Measurements from ENCODE around the gene KRT75.

The KRT75 gene

DNA sequence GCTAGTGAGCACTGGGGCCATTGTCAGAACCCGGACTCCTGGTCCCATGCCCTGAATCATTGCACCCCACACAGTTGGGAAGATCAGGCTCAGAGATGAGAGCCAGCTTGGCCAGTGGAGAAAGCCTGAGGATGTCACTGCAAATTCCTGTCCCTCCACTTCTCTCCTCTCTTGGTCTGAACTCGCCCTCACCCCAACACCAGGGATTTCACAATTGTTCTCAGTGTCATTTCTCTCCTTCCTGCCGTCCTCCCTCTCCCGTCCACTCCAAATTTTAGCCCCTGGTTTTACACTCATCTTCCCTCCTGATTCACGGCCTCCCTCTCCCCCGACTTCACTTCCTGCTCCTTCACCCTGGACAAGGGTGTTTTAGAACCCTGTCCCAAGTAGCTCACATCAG, 11.1 kb downstream of the KRT75 start:
- DNase-seq (ENCODE audit: insufficient read length, low spot score) (no peak), FAIRE-seq (no peak)
- TF ChIP-seq POLR2AphosphoS5 (IDR thresholded peaks at IDR 0.05; ENCODE audit: low read depth, low read length) (no peak), POU2F2 (IDR thresholded peaks at IDR 0.05; ENCODE audit: low read depth, low read length) (no peak), POLR2A (IDR thresholded peaks at IDR 0.05; ENCODE audit: low read depth, low read length) (no peak), PAX5 (IDR thresholded peaks at IDR 0.05; ENCODE audit: insufficient read depth, low read length, severe bottlenecking) (no peak), TAF1 (IDR thresholded peaks at IDR 0.05; ENCODE audit: low read depth, low read length) (no peak), SPI1 (IDR thresholded peaks at IDR 0.05; ENCODE audit: low read depth, low read length) (no peak)

DNA sequence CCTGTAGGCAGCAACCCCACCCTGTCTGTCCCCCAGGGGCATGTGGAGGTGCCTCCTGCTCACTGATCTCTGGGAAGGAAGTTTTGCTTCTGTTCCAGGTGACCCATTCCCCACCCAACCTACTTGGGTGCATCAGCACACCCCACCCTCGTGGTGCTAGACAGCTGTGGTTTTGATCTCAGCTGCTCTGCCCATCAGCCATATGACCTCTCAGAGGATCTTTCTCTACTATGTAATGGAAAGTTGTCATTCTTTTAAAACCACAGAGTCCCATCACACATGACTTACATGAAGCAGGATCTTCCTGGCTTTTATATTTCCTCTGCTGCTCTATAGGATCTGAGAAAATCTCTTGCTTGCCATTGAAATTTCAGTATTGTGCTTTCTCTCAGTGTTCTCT, 14.5 kb downstream of the KRT75 start:
- FAIRE-seq (no peak), DNase-seq (ENCODE audit: insufficient read length, low spot score) (no peak)
- TF ChIP-seq POU2F2 (IDR thresholded peaks at IDR 0.05; ENCODE audit: low read depth, low read length) = no peak
- TF ChIP-seq TAF1 (IDR thresholded peaks at IDR 0.05; ENCODE audit: low read depth, low read length) = no peak
- no peak for TF ChIP-seq POLR2A (IDR thresholded peaks at IDR 0.05; ENCODE audit: low read depth, low read length)
- TF ChIP-seq SPI1 (IDR thresholded peaks at IDR 0.05; ENCODE audit: low read depth, low read length) = no peak
- no peak for TF ChIP-seq POLR2AphosphoS5 (IDR thresholded peaks at IDR 0.05; ENCODE audit: low read depth, low read length)
- no peak for TF ChIP-seq PAX5 (IDR thresholded peaks at IDR 0.05; ENCODE audit: insufficient read depth, low read length, severe bottlenecking)

DNA sequence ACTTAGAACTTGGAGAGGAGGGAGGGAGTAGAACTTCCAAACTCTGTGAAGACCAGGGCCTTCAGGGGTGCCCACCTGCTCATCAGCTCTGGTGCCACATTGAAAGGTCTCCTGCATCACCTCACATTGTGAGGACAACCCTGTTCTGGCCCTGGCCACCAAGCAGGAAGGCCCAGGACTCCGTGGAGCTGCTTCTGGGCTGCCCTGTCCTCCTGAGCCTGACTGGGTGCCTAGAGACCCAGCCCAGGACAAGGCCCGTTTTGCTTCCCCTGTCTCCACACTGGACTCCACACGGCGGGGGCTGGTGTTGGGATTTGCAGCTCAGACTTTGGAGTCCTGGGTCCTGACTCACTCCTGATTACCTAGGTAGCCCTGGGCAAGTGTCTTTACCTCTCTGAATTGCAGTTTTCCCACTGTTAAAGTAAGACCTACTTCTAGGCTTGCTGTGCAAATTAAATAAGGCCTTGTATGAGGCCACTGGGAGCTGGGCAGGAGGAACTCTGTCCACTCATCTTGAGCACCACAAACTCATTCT, 15.5 kb downstream of the KRT75 start:
- FAIRE-seq (no peak), DNase-seq (ENCODE audit: insufficient read length, low spot score) (no peak)
- TF ChIP-seq POU2F2 (IDR thresholded peaks at IDR 0.05; ENCODE audit: low read depth, low read length) (no peak), PAX5 (IDR thresholded peaks at IDR 0.05; ENCODE audit: insufficient read depth, low read length, severe bottlenecking) (no peak), TAF1 (IDR thresholded peaks at IDR 0.05; ENCODE audit: low read depth, low read length) (no peak), POLR2AphosphoS5 (IDR thresholded peaks at IDR 0.05; ENCODE audit: low read depth, low read length) (no peak), SPI1 (IDR thresholded peaks at IDR 0.05; ENCODE audit: low read depth, low read length) (no peak), POLR2A (IDR thresholded peaks at IDR 0.05; ENCODE audit: low read depth, low read length) (no peak)

DNA sequence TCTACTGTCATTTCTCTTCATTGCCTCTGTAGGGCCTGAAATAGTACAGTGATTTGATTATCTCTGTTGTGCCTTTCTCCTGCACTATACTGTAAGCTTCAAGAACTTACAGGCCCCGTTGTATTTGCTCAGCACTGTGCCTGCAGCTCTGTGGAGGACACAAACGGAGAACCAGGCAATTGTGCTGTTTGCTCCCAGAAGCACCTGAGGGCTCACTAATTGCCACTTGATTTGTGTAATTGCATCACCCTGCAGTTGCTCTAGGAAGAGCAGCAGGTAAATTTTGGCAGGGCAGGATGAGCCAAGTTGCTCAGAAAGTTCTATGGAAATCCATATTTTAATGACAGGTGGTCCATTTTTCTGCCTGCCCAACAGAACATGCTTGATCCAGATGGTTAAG, 16.4 kb downstream of the KRT75 start:
- TF ChIP-seq PAX5 (IDR thresholded peaks at IDR 0.05; ENCODE audit: insufficient read depth, low read length, severe bottlenecking) (no peak), POU2F2 (IDR thresholded peaks at IDR 0.05; ENCODE audit: low read depth, low read length) (no peak), SPI1 (IDR thresholded peaks at IDR 0.05; ENCODE audit: low read depth, low read length) (no peak)
- DNase-seq (ENCODE audit: insufficient read length, low spot score) (no peak), FAIRE-seq (no peak)

GRCh38 chr12:52416795-52417194, 17.4 kb downstream of the KRT75 start:
- no peak for DNase-seq (ENCODE audit: insufficient read length, low spot score)
- FAIRE-seq = no peak
- no peak for TF ChIP-seq POU2F2 (IDR thresholded peaks at IDR 0.05; ENCODE audit: low read depth, low read length)
- no peak for TF ChIP-seq POLR2AphosphoS5 (IDR thresholded peaks at IDR 0.05; ENCODE audit: low read depth, low read length)
- no peak for TF ChIP-seq SPI1 (IDR thresholded peaks at IDR 0.05; ENCODE audit: low read depth, low read length)
- no peak for TF ChIP-seq PAX5 (IDR thresholded peaks at IDR 0.05; ENCODE audit: insufficient read depth, low read length, severe bottlenecking)
- no peak for TF ChIP-seq TAF1 (IDR thresholded peaks at IDR 0.05; ENCODE audit: low read depth, low read length)
- TF ChIP-seq POLR2A (IDR thresholded peaks at IDR 0.05; ENCODE audit: low read depth, low read length) = no peak

DNA sequence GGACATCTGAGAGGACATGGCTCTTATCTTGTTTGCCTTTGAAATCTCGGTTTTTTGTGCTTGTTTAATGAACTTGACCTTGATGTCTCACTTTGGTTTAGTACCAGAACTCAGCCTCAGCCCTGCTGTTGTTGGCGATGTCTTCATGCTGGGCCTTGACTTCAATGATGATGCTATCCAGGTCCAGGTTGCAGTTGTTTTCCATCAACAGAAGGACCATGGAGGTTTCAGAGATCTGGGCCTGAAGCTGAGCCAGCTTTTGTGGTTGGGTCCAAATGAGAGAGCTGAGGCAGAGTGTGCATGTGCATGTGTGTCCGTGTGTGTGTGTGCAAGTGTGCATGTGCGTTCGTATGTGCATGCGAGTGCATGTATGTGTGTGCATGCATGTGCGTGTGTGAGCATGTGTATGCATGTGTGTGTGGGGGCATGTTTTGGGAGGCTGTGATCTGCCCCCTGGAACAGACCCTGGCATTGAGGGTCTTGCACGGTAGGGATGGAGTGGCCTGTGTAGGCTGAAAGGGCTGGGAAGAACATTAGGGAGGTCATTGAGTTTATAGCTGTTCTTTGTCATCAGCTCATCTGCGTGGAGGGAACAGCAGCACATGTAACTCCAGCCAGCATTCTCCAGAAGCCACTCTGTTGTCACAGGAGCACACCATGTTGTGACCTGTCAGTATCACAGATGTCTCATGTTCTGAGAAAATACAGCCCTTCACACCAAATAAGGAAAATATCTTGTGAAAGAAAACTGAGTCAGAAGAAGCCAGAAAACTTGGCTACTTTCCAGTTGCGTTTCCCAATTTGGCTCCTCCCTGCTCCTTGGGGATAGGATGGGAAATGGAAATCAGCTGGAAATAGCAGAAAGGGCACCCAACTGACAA, 18.1 kb downstream of the KRT75 start:
- DNase-seq (ENCODE audit: insufficient read length, low spot score) = no peak
- FAIRE-seq = peak; percentile 59

DNA sequence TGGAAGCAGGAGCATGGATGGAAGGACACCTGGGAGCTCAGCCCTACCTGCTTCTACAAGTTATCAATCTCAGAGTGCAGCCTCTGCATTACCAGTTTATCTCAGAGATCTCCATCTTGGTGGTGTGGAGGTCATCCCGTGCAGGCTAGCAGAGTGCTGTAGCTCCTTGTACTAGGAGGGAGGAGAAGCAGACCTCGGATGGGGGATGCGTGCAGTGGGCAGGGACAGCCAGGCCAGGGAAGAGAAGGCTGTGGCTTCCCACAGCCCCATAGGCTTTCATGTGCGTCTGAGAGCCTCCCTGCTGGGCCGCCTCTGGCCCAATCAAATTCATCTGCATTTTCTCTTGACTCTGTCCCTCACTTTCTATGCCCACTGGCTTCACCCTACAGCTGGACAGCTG, 19.2 kb downstream of the KRT75 start:
- DNase-seq (ENCODE audit: insufficient read length, low spot score) = no peak
- no peak for TF ChIP-seq POU2F2 (IDR thresholded peaks at IDR 0.05; ENCODE audit: low read depth, low read length)
- TF ChIP-seq POLR2AphosphoS5 (IDR thresholded peaks at IDR 0.05; ENCODE audit: low read depth, low read length) = no peak
- TF ChIP-seq POLR2A (IDR thresholded peaks at IDR 0.05; ENCODE audit: low read depth, low read length) = no peak
- TF ChIP-seq TAF1 (IDR thresholded peaks at IDR 0.05; ENCODE audit: low read depth, low read length) = no peak
- TF ChIP-seq SPI1 (IDR thresholded peaks at IDR 0.05; ENCODE audit: low read depth, low read length) = no peak
- TF ChIP-seq PAX5 (IDR thresholded peaks at IDR 0.05; ENCODE audit: insufficient read depth, low read length, severe bottlenecking) = no peak
- FAIRE-seq = no peak

More for the DNA sequence above, 18.1 kb downstream of the KRT75 start:
- no peak for TF ChIP-seq PAX5 (IDR thresholded peaks at IDR 0.05; ENCODE audit: insufficient read depth, low read length, severe bottlenecking)
- no peak for TF ChIP-seq TAF1 (IDR thresholded peaks at IDR 0.05; ENCODE audit: low read depth, low read length)
- TF ChIP-seq POLR2A (IDR thresholded peaks at IDR 0.05; ENCODE audit: low read depth, low read length) = no peak

- FAIRE-seq (no peak), DNase-seq (ENCODE audit: insufficient read length, low spot score) (no peak)
- TF ChIP-seq POLR2AphosphoS5 (IDR thresholded peaks at IDR 0.05; ENCODE audit: low read depth, low read length) (no peak), POU2F2 (IDR thresholded peaks at IDR 0.05; ENCODE audit: low read depth, low read length) (no peak), SPI1 (IDR thresholded peaks at IDR 0.05; ENCODE audit: low read depth, low read length) (no peak), TAF1 (IDR thresholded peaks at IDR 0.05; ENCODE audit: low read depth, low read length) (no peak), POLR2A (IDR thresholded peaks at IDR 0.05; ENCODE audit: low read depth, low read length) (no peak), PAX5 (IDR thresholded peaks at IDR 0.05; ENCODE audit: insufficient read depth, low read length, severe bottlenecking) (no peak)
Measured at GRCh38 chr12:52413782-52414345, 20.3 kb downstream of the KRT75 start.

GRCh38 chr12:52413202-52413601, 21.0 kb downstream of the KRT75 start:
- TF ChIP-seq POLR2AphosphoS5 (IDR thresholded peaks at IDR 0.05; ENCODE audit: low read depth, low read length) (no peak), POU2F2 (IDR thresholded peaks at IDR 0.05; ENCODE audit: low read depth, low read length) (no peak), SPI1 (IDR thresholded peaks at IDR 0.05; ENCODE audit: low read depth, low read length) (no peak), TAF1 (IDR thresholded peaks at IDR 0.05; ENCODE audit: low read depth, low read length) (no peak), POLR2A (IDR thresholded peaks at IDR 0.05; ENCODE audit: low read depth, low read length) (no peak), PAX5 (IDR thresholded peaks at IDR 0.05; ENCODE audit: insufficient read depth, low read length, severe bottlenecking) (no peak)
- DNase-seq (ENCODE audit: insufficient read length, low spot score) (no peak), FAIRE-seq (no peak)

Data from GM12891 (cell line).